ENCODE measurements around the gene ZFYVE21. TPM values are rescaled to one million over a fixed set of nuclear protein-coding genes. Genes with fewer than 3 reads are reported as not detected.

The ZFYVE21 gene
- total RNA-seq, 4 donors from 2014 or later, result 151 to 308 (median 224) TPM

- peaks cover 0 to 29% (median 0%) of the 10 kb centered on the region in 3 donors for H3K36me3 ChIP-seq
- no peaks in the 10 kb centered on the region for H3K27me3 ChIP-seq
- 63 to 85% methylated on average over 2 of the region's 2 CpGs for WGBS, 2 donors
- DNase-seq (ENCODE audit: low spot score in 2 of 2), result no peak
- H3K4me1 ChIP-seq, result no peaks in the 10 kb centered on the region
- no peaks in the 10 kb centered on the region for H3K9me3 ChIP-seq
- TF ChIP-seq, protein P1, sequence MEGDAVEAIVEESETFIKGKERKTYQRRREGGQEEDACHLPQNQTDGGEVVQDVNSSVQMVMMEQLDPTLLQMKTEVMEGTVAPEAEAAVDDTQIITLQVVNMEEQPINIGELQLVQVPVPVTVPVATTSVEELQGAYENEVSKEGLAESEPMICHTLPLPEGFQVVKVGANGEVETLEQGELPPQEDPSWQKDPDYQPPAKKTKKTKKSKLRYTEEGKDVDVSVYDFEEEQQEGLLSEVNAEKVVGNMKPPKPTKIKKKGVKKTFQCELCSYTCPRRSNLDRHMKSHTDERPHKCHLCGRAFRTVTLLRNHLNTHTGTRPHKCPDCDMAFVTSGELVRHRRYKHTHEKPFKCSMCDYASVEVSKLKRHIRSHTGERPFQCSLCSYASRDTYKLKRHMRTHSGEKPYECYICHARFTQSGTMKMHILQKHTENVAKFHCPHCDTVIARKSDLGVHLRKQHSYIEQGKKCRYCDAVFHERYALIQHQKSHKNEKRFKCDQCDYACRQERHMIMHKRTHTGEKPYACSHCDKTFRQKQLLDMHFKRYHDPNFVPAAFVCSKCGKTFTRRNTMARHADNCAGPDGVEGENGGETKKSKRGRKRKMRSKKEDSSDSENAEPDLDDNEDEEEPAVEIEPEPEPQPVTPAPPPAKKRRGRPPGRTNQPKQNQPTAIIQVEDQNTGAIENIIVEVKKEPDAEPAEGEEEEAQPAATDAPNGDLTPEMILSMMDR (IDR thresholded peaks at IDR 0.05), result no peak
- no peak for TF ChIP-seq POLR2A (IDR thresholded peaks at IDR 0.05)
- no peak for TF ChIP-seq EP300 (IDR thresholded peaks at IDR 0.05)
- H3K27ac ChIP-seq, result no peak overlapping the region
- H3K4me3 ChIP-seq, result no peak overlapping the region
Observed at GRCh38 chr14:103782376-103782775, 66.8 kb downstream of the ZFYVE21 start.

Small RNA genes lying within 50 kb of the gene (small RNA-seq; reads per million reads assigned to genes)
- not detected for gene RF00019

Other genes starting within 250 kb of the ZFYVE21 start
- gene CKB, start 193.0 kb upstream of the ZFYVE21 start, total RNA-seq, result 100 to 1,000 TPM in 3 of 4 donors, 10 to 100 TPM in 1; 75.6 to 249 (median 141) TPM
- gene TRMT61A, start 186.6 kb upstream of the ZFYVE21 start, total RNA-seq, result 10 to 100 TPM; 17.9 to 32.4 (median 22.4) TPM
- 10 to 100 TPM; 26.1 to 36.5 (median 31.7) TPM for gene BAG5, start 153.2 kb upstream of the ZFYVE21 start, total RNA-seq
- 10 to 100 TPM in 3 of 4 donors, 1 to 10 TPM in 1; 7.2 to 31.6 (median 12.3) TPM for gene COA8, start 152.8 kb upstream of the ZFYVE21 start, total RNA-seq
- gene KLC1, start 86.6 kb upstream of the ZFYVE21 start, total RNA-seq, result 100 to 1,000 TPM; 402 to 561 (median 495) TPM
- 10 to 100 TPM in 1 of 4 donors, 1 to 10 TPM in 3; 4.0 to 10.7 (median 6.2) TPM for gene XRCC3, start 359 bp upstream of the ZFYVE21 start, total RNA-seq
- 10 to 100 TPM; 10.7 to 48.3 (median 23.3) TPM for gene PPP1R13B, start 131.8 kb downstream of the ZFYVE21 start, total RNA-seq
- gene TDRD9, start 212.6 kb downstream of the ZFYVE21 start, total RNA-seq, result 1 to 10 TPM in 2 of 4 donors, under 1 TPM in 2; under 0.01 to 1.9 (median 1.4) TPM
- gene RD3L, start 226.7 kb downstream of the ZFYVE21 start, total RNA-seq, result not detected